Raji (cell line): Measurements from ENCODE around the gene CHCT1.

Source experiments
- POLR2A ChIP-seq: IDR thresholded peaks from 2 replicates; pipeline ENCODE4 v1.6.1; 2011; ENCODE audit warnings: low read depth, low read length, control low read depth; ENCODE audit not compliant: insufficient read depth

CHCT1 gene

DNA sequence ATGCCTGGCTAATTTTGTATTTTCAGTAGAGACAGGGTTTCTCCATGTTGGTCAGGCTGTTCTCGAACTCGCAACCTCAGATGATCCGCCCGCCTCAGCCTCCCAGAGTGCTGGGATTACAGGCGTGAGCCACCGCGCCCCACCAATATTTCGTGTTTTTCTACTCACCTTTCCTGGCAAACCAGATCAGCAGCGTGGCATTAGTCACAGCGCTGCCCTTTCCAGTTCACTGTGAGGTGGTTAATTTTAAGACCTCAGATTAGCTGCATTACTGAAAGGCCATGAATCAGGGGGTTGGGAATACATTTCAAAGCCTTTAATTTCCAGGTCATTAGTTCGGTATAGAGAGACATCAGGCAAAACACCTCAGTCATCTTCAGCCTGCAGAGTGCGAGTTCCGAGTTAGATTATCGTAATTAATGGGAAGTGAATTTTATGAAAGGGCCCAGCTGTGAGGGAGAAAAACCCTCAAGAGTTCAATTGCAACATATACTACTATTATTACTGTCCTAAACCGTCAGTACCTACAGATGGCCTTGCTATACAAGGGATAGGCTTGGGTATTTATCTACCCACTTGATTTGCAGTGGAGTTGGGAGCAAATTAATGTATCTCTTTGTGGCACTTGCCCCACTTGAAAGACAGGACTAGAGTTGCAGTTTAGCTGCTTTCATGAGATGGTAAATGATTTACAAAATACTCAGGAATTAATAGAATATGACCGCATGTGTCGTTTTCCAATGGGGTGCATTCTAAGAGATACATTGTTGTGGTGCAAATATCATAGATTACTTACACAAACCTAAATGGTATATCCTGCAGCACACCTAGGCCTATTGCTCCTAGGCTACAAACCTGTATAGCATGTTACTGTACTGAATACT, 28.2 kb upstream of the CHCT1 start:
- no peak for TF ChIP-seq POLR2A

DNA sequence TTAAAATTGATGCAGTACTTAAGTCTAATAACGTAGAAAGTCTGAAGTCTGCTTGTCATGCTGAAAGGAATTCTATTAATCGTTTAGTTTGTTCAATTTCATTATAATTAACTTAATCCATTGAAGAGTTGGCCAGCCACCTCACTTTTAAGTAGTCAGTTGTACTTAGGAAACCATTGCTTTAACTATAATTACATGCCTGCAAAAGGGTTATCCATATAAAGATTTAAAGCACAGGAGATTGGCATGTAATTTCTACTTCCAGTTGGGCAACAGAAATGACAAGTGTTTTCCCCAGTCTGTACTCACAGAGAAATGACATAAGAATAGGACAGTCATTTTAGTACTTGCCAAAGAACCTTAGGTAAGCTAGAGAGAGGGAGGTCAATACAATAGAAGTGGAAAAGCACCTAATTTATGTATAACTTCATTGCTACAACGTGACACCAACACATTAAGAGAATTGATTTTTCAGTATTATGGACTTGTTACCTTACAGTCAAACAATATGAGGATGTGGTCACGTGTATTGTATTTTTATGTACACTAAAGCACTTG, 26.7 kb upstream of the CHCT1 start:
- TF ChIP-seq POLR2A: no peak

DNA sequence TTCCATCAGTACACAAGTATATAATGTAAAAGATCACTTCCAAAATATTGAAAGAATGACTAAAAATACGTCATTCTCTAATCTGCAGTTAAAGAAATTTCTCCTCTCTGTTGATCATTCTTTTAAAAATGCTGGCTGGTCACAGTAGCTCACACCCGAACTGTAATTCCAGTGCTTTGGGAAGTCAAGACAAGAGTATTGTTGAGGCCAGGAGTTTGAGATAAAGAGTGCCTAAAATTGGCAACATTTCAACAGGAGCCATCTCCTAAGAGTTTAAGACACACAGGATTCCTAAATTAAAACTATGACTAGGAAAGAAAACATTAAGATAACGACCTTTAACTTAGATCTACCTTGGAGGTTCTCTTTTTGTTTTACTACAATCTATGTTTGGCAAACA, 25.9 kb upstream of the CHCT1 start:
- no peak for TF ChIP-seq POLR2A

DNA sequence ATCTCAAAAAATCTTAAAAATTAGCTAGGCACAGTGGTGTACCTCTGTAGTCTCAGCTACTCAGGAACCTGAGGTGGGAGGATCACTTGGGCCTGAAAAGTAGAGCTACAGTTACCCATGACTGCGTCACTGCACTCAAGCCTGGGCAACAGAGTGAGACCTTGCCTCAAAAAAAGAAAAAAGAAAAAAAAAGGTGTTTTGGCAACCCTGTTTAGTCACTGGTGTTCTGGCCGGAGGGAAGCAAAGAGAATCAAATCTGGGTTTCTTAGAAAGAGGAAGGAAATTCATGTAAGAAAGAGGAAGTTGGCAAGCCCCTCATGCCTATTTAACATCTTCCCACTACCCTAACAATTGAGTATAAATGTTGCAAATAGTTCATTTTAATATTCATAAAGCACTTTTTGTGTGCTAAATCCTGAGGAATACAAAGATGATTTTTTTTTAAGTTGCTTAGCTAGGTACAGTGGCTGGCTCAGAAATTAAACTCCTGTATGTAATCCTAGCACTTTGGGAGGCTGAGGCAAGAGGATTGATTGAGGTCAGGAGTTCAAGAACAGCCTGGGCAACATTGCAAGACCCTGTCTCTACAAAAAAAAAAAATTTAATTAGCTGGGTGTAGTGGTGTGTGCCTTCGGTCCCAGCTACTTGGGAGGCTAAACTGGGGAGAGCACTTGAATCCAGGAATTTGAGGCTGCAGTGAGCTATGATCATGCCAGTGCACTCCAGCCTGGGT, 23.9 kb upstream of the CHCT1 start:
- no peak for TF ChIP-seq POLR2A

DNA sequence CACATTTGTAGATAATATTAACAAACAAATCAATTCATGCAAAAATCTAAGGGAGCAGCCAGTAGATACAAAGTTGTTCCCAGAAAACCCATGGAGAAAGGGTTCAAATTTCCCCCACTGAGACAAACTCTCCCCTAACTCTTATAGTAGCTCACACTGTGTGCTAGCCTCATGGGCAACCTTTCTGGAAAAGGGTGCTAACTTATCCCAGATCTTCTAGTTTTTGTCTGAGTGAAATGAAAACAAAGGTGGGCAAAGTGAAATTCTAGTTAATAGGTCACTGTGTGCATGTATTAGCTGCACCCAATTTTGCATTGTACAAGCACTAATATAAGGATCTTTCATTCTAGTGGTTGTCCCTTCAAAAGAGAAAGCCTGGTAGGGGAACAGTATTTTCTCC, 20.5 kb upstream of the CHCT1 start:
- no peak for TF ChIP-seq POLR2A

DNA sequence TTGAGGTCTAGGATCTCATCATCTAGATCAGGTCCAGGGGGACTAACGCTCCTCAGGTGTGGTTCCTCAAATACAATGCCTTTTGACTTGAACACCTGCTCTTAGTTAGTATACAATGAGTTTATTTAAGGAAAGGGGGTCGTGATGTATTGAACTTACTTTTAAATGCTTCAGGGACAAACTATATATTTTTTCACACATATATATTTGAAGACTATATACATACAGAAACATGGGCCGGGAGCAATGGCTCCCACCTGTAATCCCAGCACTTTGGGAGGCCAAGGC, 18.8 kb upstream of the CHCT1 start:
- no peak for TF ChIP-seq POLR2A

DNA sequence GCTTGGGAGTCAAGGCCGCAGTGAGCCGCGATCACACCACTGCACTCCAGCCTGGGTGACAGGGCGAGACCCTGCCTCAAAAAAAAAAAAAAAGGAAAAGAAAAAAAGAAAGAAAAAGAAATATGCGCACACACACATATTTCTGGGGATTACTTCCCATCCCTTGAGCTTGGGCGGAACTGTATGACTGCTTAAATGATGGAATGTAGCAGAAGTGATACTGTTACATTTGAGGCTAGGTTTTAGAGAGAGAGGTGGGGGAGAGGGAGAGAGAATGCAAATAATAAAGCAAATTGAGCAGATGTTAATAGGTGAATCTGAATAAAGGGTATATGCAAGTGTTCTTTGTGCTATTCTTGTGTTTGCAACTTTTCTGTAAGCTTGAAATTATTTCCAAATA, 18.3 kb upstream of the CHCT1 start:
- TF ChIP-seq POLR2A: no peak

DNA sequence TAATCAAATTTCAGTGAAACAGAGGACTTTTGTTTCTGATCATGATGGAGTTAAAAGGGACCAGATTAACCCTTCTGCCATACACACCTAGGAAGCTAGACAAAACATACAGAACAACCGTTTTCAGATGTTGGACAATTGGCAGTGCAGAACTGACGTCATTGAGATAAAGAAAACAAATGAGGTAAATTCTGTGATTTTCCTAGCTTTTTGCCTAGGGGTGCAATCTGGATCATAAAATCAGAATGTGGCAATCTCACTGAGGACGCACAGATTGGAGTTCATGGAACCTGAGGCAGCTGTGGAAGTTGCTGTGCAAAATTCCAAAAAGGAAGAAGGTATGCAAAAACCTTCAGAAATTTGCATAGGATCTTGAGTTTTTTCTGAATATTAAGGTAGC, 15.4 kb upstream of the CHCT1 start:
- no peak for TF ChIP-seq POLR2A

DNA sequence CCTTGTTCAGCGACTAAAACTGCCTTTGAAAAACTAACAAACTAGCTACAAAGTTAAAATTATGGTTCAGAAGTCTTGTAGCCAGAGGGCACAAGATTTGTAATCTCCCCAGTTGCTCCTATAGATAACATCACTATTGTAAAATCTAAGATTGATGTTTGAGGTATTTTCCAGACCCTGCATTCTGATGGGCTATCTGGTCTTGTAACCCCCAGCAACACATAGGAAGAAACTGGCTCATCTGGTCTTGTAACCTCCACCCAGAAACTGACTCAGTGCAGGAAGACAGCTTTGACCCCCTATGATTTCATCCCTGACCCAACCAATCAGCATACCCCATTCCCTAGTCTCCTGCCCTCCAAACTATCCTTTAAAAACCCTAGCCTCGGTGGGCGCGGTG, 12.3 kb upstream of the CHCT1 start:
- TF ChIP-seq POLR2A: no peak

DNA sequence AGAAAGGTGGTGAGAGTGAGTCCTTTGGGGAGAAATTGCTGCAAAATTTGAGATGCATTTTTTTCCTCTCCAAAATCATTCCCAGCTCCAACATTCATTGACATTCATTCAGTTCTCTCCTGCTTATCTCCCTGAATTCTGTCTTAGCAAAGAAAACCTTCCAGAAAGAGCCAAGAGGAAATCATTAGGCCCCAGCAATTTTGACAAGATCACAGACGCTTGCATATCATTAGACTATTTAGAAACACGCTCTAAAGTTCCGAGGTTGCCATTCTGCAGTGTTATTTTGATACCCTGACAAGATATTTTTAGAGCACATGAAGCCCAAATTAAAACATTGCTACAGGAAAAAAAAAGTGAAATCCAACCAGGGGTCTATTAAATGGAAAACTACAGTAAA, 9.6 kb upstream of the CHCT1 start:
- no peak for TF ChIP-seq POLR2A

DNA sequence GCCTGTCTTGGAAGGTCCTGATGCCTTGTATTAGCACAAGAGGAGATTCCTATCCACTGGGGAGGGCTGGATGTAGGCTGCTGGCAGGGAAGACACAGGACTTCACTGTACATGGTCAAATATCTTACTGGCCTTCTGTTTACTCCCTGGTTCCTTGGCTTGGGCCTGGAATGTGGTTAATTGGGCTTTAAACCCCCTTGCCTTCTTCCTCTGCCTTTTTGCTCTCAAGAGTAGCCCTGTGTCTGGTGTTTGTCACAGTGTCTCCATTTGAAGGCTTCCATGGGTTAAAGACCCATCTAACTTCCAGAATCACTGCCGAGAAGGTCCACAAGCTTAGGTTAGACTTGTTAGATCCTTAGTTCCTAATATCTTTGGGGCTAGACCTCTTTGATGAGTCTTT, 7.1 kb upstream of the CHCT1 start:
- no peak for TF ChIP-seq POLR2A

DNA sequence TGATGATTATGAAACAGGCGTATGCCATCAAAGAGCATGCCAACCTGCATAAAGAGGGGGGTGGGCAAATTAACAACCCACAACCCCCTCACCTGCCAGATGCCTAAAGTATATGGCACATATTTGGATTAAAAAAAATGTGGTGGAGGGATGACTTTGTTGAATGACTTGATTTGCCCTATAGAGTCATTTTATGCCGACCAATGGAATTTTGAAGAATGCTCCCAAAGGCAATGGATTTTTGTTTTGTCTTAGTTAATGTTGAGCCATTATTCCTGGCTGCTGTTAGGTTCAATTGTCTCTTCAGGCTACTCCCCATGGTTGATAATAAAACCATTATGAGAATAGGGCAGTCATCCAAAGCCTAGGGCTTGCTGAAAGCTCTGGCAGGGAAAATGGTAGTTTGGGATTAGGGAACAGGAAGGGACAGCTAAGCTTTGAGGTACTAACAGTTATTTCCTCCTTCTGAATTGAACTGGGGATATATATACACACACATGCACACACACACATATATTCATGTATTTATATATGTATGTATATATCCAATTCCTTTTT, 5.8 kb upstream of the CHCT1 start:
- TF ChIP-seq POLR2A: no peak

DNA sequence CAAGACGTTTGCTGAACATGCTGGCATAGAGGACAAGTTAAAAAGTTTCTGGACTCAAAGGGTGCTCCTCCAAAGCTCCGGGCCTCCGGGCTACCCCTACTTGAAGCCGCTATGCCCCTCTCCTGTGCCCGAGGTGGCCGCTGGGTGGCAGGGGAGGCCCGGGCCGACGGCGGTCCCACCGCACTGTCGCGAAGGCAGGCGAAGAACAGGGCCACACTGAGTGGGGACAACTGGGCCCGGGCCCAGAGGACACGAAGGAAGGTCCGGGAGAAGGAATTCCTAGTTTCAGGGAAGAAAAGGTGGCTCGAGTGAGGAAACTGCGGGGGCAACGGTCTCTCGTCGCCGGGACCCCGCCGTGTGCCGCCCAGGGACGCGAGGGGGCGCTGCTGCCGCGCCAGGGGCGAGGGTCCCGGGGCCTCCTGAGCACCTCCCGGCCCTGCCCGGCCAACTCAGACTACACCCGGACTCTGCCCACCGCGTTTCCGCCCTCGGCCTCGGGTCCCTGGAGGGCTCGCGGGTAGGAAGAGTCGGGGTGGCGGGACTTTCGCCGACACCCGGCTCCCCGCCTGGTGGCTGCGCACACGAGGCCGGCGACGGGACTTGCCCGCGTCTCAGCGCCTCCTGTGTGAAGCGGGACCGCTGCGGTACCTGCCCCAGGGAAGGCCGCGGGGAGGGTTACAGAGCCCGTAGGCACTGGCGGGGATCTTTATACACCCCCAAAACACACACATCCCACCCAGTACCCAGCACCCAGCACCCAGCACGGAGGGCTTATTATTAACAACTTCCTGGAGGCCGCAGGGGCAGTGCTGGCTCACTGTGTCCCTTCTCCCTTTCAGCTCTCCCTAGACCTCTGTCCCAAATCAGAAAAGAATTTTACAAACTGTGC, 772 bp upstream of the CHCT1 start:
- TF ChIP-seq POLR2A: no peak

DNA sequence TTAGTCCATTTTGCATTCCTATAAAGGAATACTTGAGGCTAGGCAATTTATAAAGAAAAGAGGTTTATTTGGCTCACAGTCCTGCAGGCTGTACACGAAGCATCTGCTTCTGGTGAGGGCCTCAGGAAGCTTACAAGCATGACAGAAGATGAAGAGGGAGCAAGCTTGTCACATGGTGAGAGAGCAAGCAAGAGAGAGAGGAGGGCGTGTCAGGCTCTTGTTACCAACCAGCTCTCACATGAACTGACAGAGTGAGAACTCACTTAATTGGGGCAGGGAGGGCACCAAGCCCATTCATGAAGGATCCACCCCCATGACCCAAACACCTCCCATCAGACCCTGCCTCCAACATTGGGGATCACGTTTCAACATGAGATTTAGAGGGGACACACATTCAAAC, 1.6 kb downstream of the CHCT1 start:
- no peak for TF ChIP-seq POLR2A

DNA sequence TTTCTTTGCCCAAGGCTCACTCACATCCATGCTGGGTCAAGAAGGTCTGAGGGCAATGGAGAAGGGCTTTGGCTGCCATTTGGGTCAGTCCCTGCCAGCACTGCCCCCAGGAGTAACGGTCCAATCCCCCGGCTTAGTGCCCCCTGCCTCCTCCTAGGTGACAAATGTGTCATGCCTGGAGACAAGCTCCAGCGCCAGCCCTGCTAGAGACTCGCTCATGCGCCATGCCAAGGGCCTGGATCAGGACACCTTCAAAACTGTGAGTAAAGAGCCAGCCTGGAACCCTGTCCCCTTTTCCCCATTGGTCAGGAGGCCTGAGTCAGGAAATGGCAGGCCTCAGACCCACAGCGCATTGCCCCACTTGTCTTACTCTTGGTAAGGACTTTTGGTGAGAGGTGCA, 3.3 kb downstream of the CHCT1 start:
- TF ChIP-seq POLR2A: no peak

DNA sequence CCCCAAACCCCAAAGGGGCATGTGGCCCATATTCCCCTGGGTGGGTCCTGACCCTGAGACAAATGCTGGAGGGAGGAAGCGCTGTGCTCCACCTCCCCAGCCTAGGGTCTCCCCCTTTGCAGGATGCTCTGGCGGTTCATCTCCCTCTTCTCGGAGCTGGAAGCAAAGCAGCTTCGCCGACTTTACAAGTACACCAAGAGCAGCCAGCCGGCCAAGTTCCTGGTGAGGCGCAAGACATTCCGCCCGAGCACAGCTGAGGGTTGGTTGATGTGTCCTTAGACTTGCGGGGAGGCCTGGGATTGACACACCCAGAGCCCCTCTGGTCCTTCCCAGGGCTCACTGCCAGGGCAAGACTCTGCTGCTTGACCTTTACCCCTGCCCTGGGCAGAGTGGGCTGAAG, 4.3 kb downstream of the CHCT1 start:
- no peak for TF ChIP-seq POLR2A
